Gastrocnemius medialis (tissue), 4 donors: ENCODE results near the gene AP3M1. TPM values are rescaled to one million over a fixed set of nuclear protein-coding genes. Genes with fewer than 3 reads are reported as not detected.
A peak's percentile ranks its signal among the peaks of the same experiment; 100 is the strongest.
"Not testable (repeated sequence)": the region's sequence is repeated elsewhere in the genome, so short reads cannot be mapped to it uniquely, and the experiment has no call there.

Experiments used
- ATAC-seq, 2 donors: fragments of 150-250 bp; one replicate each; pipeline ENCODE4 v1.9.1; 2016
- DNase-seq, 2 donors: peaks; one replicate each; pipeline ENCODE4 v3.0.0-alpha.2; 2019
- H3K27ac ChIP-seq, 4 donors: fragments of 200-600 bp; sonication (generic); 1 replicate in 1 of 4; 2 replicates in 3 of 4; pipeline ENCODE4 v1.5.1; 2016 to 2018; ENCODE audit warnings: mild to moderate bottlenecking in 2 of 4, moderate library complexity in 1 of 4
- H3K27me3 ChIP-seq, 3 donors: fragments of 200-600 bp; sonication (generic) in 2 of 3; 1 replicate in 1 of 3; 2 replicates in 2 of 3; pipeline versions ENCODE4 v1.5.1 to v1.6.0; 2016 to 2019; ENCODE audit warnings: mild to moderate bottlenecking in 1 of 3, moderate library complexity in 1 of 3
- H3K36me3 ChIP-seq, 2 donors: fragments of 200-600 bp; sonication (generic) in 1 of 2; one replicate each; pipeline ENCODE4 v1.5.1; 2017 to 2018
- H3K4me1 ChIP-seq, 2 donors: fragments of 200-600 bp; sonication (generic) in 1 of 2; one replicate each; pipeline ENCODE4 v1.5.1; 2016 to 2017; ENCODE audit warnings: mild to moderate bottlenecking in 2 of 2
- H3K4me3 ChIP-seq, 4 donors: fragments of 200-600 bp; sonication (generic) in 3 of 4; 1 replicate in 1 of 4; 2 replicates in 3 of 4; pipeline ENCODE4 v1.5.1; 2016 to 2019; ENCODE audit warnings: mild to moderate bottlenecking in 2 of 4
- H3K9me3 ChIP-seq, 3 donors: fragments of 200-600 bp; sonication (generic) in 2 of 3; 1 replicate in 1 of 3; 2 replicates in 2 of 3; pipeline ENCODE4 v1.5.1; 2016 to 2019
- CTCF ChIP-seq, 5 experiments: fragments of 450-650 bp in 3 of 5; fragments of 200-600 bp in 2 of 5; sonication (generic) in 2 of 5; IDR thresholded peaks in 4 of 5; conservative IDR thresholded peaks in 1 of 5; 1 replicate in 4 of 5; 2 replicates in 1 of 5; pipeline ENCODE4 v1.5.1; 2016 to 2019; ENCODE audit warnings: antibody characterized with exemption in 5 of 5, mild to moderate bottlenecking in 3 of 5, moderate library complexity in 3 of 5
- POLR2A ChIP-seq, 2 donors: fragments of 450-650 bp; IDR thresholded peaks; one replicate each; pipeline ENCODE4 v1.6.1; 2017; ENCODE audit warnings: antibody characterized with exemption in 2 of 2, mild to moderate bottlenecking in 2 of 2, moderate library complexity in 2 of 2
- in situ Hi-C, 4 donors: fragments of 200-750 bp; cut with MboI; loops; one replicate each; pipeline versions ENCODE4 v1.15.0 to v1.8.0; 2017; ENCODE audit warnings: low sequenced_read_pairs in 4 of 4
- intact Hi-C: fragments of 100-400 bp; cut with DNase I; formaldehyde crosslinking; loops from one replicate; pipeline ENCODE4 v1.15.1; 2023; ENCODE audit warnings: low total_unique reads
- total RNA-seq, 4 donors: library from RNA; depleted of rRNA; stranded (reverse); fragments of >200 nt; gene quantifications; one replicate each; pipeline versions ENCODE4 v1.1.0 to v1.2.3, GENCODE V29; 2016

The AP3M1 gene
- total RNA-seq, 4 donors from 2014 or later = 15.3 to 22.9 (median 21.7) TPM

GRCh38 chr10:74190494-74190893 lies 39.9 kb upstream of the AP3M1 start:
- in situ Hi-C loops = no loop called here
- TF ChIP-seq CTCF (IDR thresholded peaks at IDR 0.05 in 4 of 5, conservative IDR thresholded peaks at IDR 0.05 in 1 of 5) (no peak), POLR2A (IDR thresholded peaks at IDR 0.05) (no peak)
- Histone ChIP-seq H3K36me3 (no peaks in the 10 kb centered on the region), H3K27ac (peak overlapping the region in 1 of 4 donors; percentile 7), H3K9me3 (no peaks in the 10 kb centered on the region), H3K4me1 (peaks cover 4% of the 10 kb centered on the region in 2 donors), H3K27me3 (no peaks in the 10 kb centered on the region), H3K4me3 (no peak overlapping the region)
- ATAC-seq = no peak
- no peak for DNase-seq
- intact Hi-C loops = no loop called here

- TF ChIP-seq CTCF (IDR thresholded peaks at IDR 0.05 in 4 of 5, conservative IDR thresholded peaks at IDR 0.05 in 1 of 5) (no peak), POLR2A (IDR thresholded peaks at IDR 0.05) (no peak)
- Histone ChIP-seq H3K36me3 (no peaks in the 10 kb centered on the region), H3K27ac (peak overlapping the region in 1 of 4 donors; percentile 7), H3K4me3 (no peak overlapping the region), H3K4me1 (peaks cover 4% of the 10 kb centered on the region in 2 donors), H3K9me3 (no peaks in the 10 kb centered on the region), H3K27me3 (no peaks in the 10 kb centered on the region)
- in situ Hi-C loops (no loop called here), intact Hi-C loops (no loop called here)
- ATAC-seq = peak in 1 of 2 donors; percentile 36
- DNase-seq = no peak
These were observed 39.4 kb upstream of the AP3M1 start for GRCh38 chr10:74189999-74190421.

- H3K27me3 ChIP-seq, intact Hi-C loops, H3K27ac ChIP-seq, DNase-seq, H3K9me3 ChIP-seq, H3K4me1 ChIP-seq, H3K4me3 ChIP-seq, ATAC-seq, H3K36me3 ChIP-seq, in situ Hi-C loops: not testable (repeated sequence)
These were observed 38.0 kb upstream of the AP3M1 start for GRCh38 chr10:74188617-74189016.

DNA sequence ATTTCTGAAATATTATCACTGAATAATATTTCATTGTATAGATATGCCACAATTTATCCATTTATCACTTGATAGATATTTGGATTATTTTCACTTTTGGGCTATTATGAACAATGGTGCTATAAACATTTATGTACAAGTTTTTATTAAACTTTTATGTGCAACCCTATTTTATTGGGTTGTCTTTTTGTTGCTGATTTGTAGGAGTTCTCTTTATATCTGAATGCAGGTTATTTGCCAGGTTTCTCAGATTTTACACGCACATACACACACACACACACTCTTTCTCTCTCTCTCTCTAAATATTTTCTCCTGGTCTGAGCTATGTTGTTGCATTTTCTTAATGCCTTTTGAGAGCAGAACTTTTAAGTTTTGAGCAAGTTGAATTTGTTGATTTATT lies 36.6 kb upstream of the AP3M1 start:
- no peaks in the 10 kb centered on the region for H3K36me3 ChIP-seq
- H3K27me3 ChIP-seq = no peaks in the 10 kb centered on the region
- no peaks in the 10 kb centered on the region for H3K9me3 ChIP-seq
- DNase-seq (no peak), ATAC-seq (no peak)
- intact Hi-C loops = no loop called here
- in situ Hi-C loops = no loop called here
- no peak for TF ChIP-seq POLR2A (IDR thresholded peaks at IDR 0.05)
- no peak for TF ChIP-seq CTCF (IDR thresholded peaks at IDR 0.05 in 4 of 5, conservative IDR thresholded peaks at IDR 0.05 in 1 of 5)
- H3K27ac ChIP-seq = no peak overlapping the region
- no peak overlapping the region for H3K4me3 ChIP-seq
- H3K4me1 ChIP-seq = peaks cover 4% of the 10 kb centered on the region in 2 donors

- peaks cover 4% of the 10 kb centered on the region in 2 donors for H3K4me1 ChIP-seq
- H3K36me3 ChIP-seq = no peaks in the 10 kb centered on the region
- no peak overlapping the region for H3K27ac ChIP-seq
- ATAC-seq = no peak
- H3K4me3 ChIP-seq = no peak overlapping the region
- no peak for DNase-seq
- in situ Hi-C loops (no loop called here), intact Hi-C loops (no loop called here)
- H3K27me3 ChIP-seq = no peaks in the 10 kb centered on the region
- TF ChIP-seq POLR2A (IDR thresholded peaks at IDR 0.05) = no peak
- TF ChIP-seq CTCF (IDR thresholded peaks at IDR 0.05 in 4 of 5, conservative IDR thresholded peaks at IDR 0.05 in 1 of 5) = no peak
- H3K9me3 ChIP-seq = no peaks in the 10 kb centered on the region
These were observed 36.0 kb upstream of the AP3M1 start for GRCh38 chr10:74186678-74187077.
